Fibroblast of pulmonary artery (primary cell): Measurements from ENCODE around the gene RUNX2.

ENCODE experiments used
- DNase-seq: peaks from one replicate; pipeline ENCODE4 v3.0.0-alpha.2; 2010; ENCODE audit warnings: low read depth
- H3K4me3 ChIP-seq: replicated peaks from 2 replicates; pipeline ENCODE4 v1.5.1; 2011; ENCODE audit warnings: low read depth, mild to moderate bottlenecking, control low read depth, low read length, moderate library complexity
- CTCF ChIP-seq: IDR thresholded peaks from 2 replicates; pipeline ENCODE4 v1.5.1; 2011; ENCODE audit warnings: mild to moderate bottlenecking, control low read depth, low read length, inconsistent platforms; ENCODE audit errors: missing control alignments

The RUNX2 gene

GRCh38 chr6:45479834-45480751 lies 152.0 kb downstream of the RUNX2 start:
- TF ChIP-seq CTCF, result no peak
- no peak overlapping the region for H3K4me3 ChIP-seq
- DNase-seq, result peak; percentile 73

- no peak overlapping the region for H3K4me3 ChIP-seq
- no peak for TF ChIP-seq CTCF
- no peak for DNase-seq
Measured at GRCh38 chr6:45480752-45481415, 152.8 kb downstream of the RUNX2 start.

- no peak overlapping the region for H3K4me3 ChIP-seq
- no peak for TF ChIP-seq CTCF
- peak; percentile 68 for DNase-seq
Measured at GRCh38 chr6:45483021-45483420, 154.9 kb downstream of the RUNX2 start.

GRCh38 chr6:45483501-45483900 lies 155.4 kb downstream of the RUNX2 start:
- DNase-seq, result no peak
- no peak overlapping the region for H3K4me3 ChIP-seq
- TF ChIP-seq CTCF, result no peak

GRCh38 chr6:45486736-45487135 lies 158.6 kb downstream of the RUNX2 start:
- no peak for DNase-seq
- no peak for TF ChIP-seq CTCF
- no peak overlapping the region for H3K4me3 ChIP-seq

- H3K4me3 ChIP-seq, result no peak overlapping the region
- TF ChIP-seq CTCF, result no peak
- no peak for DNase-seq
Measured at GRCh38 chr6:45487645-45488044, 159.5 kb downstream of the RUNX2 start.
